Metanephros (tissue), 1 donor: ENCODE results near the gene SMIM7. TPM values are rescaled to one million over a fixed set of nuclear protein-coding genes. Genes with fewer than 3 reads are reported as not detected.

Experiments
- total RNA-seq: library from RNA; depleted of rRNA; stranded (reverse); fragments of >200 nt; gene quantifications from one replicate; pipeline ENCODE4 v1.2.3, GENCODE V29; 2014

SMIM7 gene
- total RNA-seq: 102 TPM

GRCh38 chr19:16659832-16660708 is at the start of gene SMIM7:
Gene SMIM7 (minus strand): TSS chr19:16660144. CDS start chr19:16660110, 34 bp downstream.

GRCh38 chr19:16660763-16661479 is 977 bp upstream of the SMIM7 start, which contains the start of gene TMEM38A:
Gene TMEM38A (plus strand): TSS chr19:16661139. CDS start chr19:16661218, 79 bp downstream.

GRCh38 chr19:16628183-16628983 is 31.6 kb downstream of the SMIM7 start, which contains the start of gene MED26:
Gene MED26 (minus strand): TSS chr19:16628204. CDS start chr19:16627943, 261 bp downstream.

Other genes with a start within 250 kb of the SMIM7 start
- 28.6 TPM for gene EPS15L1, start 188.2 kb downstream of the SMIM7 start, total RNA-seq
- not detected for gene CALR3, start 164.0 kb downstream of the SMIM7 start, total RNA-seq
- 8.8 TPM for gene C19orf44, start 163.8 kb downstream of the SMIM7 start, total RNA-seq
- 30.5 TPM for gene CHERP, start 117.7 kb downstream of the SMIM7 start, total RNA-seq
- gene SLC35E1, start 87.7 kb downstream of the SMIM7 start, total RNA-seq: 32.5 TPM
- gene MED26, start 31.9 kb downstream of the SMIM7 start, total RNA-seq: 6.7 TPM
- 45.7 TPM for gene TMEM38A, start 995 bp upstream of the SMIM7 start, total RNA-seq
- gene NWD1, start 59.7 kb upstream of the SMIM7 start, total RNA-seq: 0.18 TPM
- gene SIN3B, start 169.3 kb upstream of the SMIM7 start, total RNA-seq: 74.3 TPM
- gene F2RL3, start 228.9 kb upstream of the SMIM7 start, total RNA-seq: 9.8 TPM